ENCODE measurements around the gene ZHX3. TPM values are rescaled to one million over a fixed set of nuclear protein-coding genes. Genes with fewer than 3 reads are reported as not detected.

ZHX3 gene
- total and polyA plus RNA-seq, 2 of the 13 experiments (the other 11 are each of a cell fraction or from before 2014, with no cell fraction given) = 8.4 to 11.7 TPM

DNA sequence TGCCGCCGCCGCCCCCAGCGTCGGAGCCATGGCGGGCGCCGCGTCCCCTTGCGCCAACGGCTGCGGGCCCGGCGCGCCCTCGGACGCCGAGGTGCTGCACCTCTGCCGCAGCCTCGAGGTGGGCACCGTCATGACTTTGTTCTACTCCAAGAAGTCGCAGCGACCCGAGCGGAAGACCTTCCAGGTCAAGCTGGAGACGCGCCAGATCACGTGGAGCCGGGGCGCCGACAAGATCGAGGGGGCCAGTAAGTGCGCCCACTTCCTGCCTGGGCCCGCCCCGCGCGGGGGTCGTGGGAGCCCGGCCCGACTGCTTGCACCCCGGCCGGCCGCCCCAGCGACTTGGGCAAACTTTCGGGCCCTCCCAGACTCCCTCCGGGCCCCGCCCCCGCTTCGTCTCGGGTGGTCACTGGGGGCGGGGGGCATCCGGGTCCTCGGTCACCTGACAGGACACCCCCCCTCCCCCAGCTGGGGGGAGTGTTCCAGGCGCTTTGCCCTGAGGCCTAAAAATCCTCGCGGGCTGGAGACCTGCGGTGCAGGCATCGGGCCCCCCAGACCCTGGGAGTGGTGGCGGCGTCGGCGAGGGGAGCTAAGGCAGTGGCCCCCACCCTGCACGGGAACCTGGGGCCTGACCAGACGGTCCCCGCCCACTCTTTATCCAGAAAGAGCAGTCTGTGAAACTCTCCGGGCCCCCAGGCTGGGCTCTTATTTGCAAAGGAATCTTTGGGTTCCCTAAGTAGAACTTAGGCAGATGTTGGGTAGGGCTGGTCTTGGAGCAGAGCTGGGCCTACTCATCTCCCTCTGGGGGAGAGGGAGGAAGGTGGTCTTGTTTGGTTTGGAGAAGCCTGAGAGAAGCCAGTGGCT, 179.7 kb downstream of the ZHX3 start (continued):
- TF ChIP-seq SP4 (CRISPR knock-in tag; IDR thresholded peaks at IDR 0.05) = 0 out of 2 replicates have a peak, but pooled peaks have one; percentile 48
- TF ChIP-seq ZNF572 (CRISPR knock-in tag; IDR thresholded peaks at IDR 0.05) = peak; percentile 88
- 0 out of 2 replicates have a peak, but pooled peaks have one; percentile 3 for TF ChIP-seq ZNF335 (CRISPR knock-in tag; IDR thresholded peaks at IDR 0.05)
- TF ChIP-seq ZFY (CRISPR knock-in tag; IDR thresholded peaks at IDR 0.05) = peak; percentile 93
- no peak for TF ChIP-seq CREB1 (IDR thresholded peaks at IDR 0.05)
- TF ChIP-seq CREB1 (CRISPR knock-in tag; IDR thresholded peaks at IDR 0.05) = no peak
- TF ChIP-seq, protein P1, sequence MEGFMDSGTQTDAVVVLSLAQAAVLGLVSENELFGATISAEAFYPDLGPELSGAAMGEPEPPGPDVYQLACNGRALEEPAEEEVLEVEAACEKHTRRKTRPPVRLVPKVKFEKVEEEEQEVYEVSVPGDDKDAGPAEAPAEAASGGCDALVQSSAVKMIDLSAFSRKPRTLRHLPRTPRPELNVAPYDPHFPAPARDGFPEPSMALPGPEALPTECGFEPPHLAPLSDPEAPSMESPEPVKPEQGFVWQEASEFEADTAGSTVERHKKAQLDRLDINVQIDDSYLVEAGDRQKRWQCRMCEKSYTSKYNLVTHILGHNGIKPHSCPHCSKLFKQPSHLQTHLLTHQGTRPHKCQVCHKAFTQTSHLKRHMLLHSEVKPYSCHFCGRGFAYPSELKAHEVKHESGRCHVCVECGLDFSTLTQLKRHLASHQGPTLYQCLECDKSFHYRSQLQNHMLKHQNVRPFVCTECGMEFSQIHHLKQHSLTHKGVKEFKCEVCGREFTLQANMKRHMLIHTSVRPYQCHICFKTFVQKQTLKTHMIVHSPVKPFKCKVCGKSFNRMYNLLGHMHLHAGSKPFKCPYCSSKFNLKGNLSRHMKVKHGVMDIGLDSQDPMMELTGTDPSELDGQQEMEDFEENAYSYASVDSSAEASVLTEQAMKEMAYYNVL (CRISPR knock-in tag; IDR thresholded peaks at IDR 0.05; ENCODE audit: borderline replicate concordance) = peak; percentile 65; the same call in 1 of the 2 replicates
- TF ChIP-seq ZNF546 (CRISPR knock-in tag; conservative IDR thresholded peaks at IDR 0.05) = no peak
- TF ChIP-seq, protein P2, sequence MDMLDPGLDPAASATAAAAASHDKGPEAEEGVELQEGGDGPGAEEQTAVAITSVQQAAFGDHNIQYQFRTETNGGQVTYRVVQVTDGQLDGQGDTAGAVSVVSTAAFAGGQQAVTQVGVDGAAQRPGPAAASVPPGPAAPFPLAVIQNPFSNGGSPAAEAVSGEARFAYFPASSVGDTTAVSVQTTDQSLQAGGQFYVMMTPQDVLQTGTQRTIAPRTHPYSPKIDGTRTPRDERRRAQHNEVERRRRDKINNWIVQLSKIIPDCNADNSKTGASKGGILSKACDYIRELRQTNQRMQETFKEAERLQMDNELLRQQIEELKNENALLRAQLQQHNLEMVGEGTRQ (IDR thresholded peaks at IDR 0.05; ENCODE audit: low read depth, low read length) = no peak
- TF ChIP-seq, protein P2 (CRISPR knock-in tag; IDR thresholded peaks at IDR 0.05; ENCODE audit: borderline replicate concordance) = peak; percentile 88; the same call in 1 of the 2 replicates
- TF ChIP-seq DR1 (CRISPR knock-in tag; IDR thresholded peaks at IDR 0.05) = peak; percentile 51; the same call in 1 of the 2 replicates
- TF ChIP-seq, protein P3, sequence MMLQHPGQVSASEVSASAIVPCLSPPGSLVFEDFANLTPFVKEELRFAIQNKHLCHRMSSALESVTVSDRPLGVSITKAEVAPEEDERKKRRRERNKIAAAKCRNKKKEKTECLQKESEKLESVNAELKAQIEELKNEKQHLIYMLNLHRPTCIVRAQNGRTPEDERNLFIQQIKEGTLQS (CRISPR knock-in tag; IDR thresholded peaks at IDR 0.05) = peak; percentile 58
- peak; percentile 16; the same call in 1 of the 2 replicates for TF ChIP-seq HIVEP1 (CRISPR knock-in tag; IDR thresholded peaks at IDR 0.05)
- no peak; the same call in 1 of the 2 replicates for TF ChIP-seq KLF9 (CRISPR knock-in tag; IDR thresholded peaks at IDR 0.05; ENCODE audit: low read depth)
- TF ChIP-seq ZNF12 (CRISPR knock-in tag; IDR thresholded peaks at IDR 0.05) = peak; percentile 28; the same call in 1 of the 2 replicates
- TF ChIP-seq, protein P4, sequence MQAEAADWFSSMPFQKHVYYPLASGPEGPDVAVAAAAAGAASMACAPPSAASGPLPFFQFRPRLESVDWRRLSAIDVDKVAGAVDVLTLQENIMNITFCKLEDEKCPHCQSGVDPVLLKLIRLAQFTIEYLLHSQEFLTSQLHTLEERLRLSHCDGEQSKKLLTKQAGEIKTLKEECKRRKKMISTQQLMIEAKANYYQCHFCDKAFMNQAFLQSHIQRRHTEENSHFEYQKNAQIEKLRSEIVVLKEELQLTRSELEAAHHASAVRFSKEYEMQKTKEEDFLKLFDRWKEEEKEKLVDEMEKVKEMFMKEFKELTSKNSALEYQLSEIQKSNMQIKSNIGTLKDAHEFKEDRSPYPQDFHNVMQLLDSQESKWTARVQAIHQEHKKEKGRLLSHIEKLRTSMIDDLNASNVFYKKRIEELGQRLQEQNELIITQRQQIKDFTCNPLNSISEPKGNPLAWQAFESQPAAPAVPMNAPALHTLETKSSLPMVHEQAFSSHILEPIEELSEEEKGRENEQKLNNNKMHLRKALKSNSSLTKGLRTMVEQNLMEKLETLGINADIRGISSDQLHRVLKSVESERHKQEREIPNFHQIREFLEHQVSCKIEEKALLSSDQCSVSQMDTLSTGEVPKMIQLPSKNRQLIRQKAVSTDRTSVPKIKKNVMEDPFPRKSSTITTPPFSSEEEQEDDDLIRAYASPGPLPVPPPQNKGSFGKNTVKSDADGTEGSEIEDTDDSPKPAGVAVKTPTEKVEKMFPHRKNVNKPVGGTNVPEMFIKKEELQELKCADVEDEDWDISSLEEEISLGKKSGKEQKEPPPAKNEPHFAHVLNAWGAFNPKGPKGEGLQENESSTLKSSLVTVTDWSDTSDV (CRISPR knock-in tag; IDR thresholded peaks at IDR 0.05) = peak; percentile 91; the same call in 1 of the 2 replicates
- TF ChIP-seq, protein P5, sequence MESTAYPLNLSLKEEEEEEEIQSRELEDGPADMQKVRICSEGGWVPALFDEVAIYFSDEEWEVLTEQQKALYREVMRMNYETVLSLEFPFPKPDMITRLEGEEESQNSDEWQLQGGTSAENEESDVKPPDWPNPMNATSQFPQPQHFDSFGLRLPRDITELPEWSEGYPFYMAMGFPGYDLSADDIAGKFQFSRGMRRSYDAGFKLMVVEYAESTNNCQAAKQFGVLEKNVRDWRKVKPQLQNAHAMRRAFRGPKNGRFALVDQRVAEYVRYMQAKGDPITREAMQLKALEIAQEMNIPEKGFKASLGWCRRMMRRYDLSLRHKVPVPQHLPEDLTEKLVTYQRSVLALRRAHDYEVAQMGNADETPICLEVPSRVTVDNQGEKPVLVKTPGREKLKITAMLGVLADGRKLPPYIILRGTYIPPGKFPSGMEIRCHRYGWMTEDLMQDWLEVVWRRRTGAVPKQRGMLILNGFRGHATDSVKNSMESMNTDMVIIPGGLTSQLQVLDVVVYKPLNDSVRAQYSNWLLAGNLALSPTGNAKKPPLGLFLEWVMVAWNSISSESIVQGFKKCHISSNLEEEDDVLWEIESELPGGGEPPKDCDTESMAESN (CRISPR knock-in tag; conservative IDR thresholded peaks at IDR 0.05) = peak; percentile 53; the same call in 1 of the 2 replicates
- 0 out of 2 replicates have a peak, but pooled peaks have one; percentile 65 for TF ChIP-seq ZNF557 (CRISPR knock-in tag; IDR thresholded peaks at IDR 0.05)
- TF ChIP-seq ZNF724P (CRISPR knock-in tag; IDR thresholded peaks at IDR 0.05; ENCODE audit: borderline replicate concordance) = no peak
- TF ChIP-seq ZSCAN25 (CRISPR knock-in tag; IDR thresholded peaks at IDR 0.05) = peak; percentile 76; the same call in 1 of the 2 replicates
